HEK293 (cell line): ENCODE measurements around the gene SMURF1.

ENCODE experiments used
- CTCF ChIP-seq: fragments of 450-650 bp; formaldehyde crosslinking; IDR thresholded peaks from 2 replicates; pipeline ENCODE4 v1.5.1; 2016; ENCODE audit warnings: missing biosample characterization, missing genetic modification characterization
- GFI1B ChIP-seq: fragments of 450-650 bp; formaldehyde crosslinking; IDR thresholded peaks from 2 replicates; pipeline ENCODE4 v1.5.1; 2016; ENCODE audit warnings: missing biosample characterization, missing genetic modification characterization
- KLF17 ChIP-seq: fragments of 450-650 bp; formaldehyde crosslinking; IDR thresholded peaks from 2 replicates; pipeline ENCODE4 v1.5.1; 2016; ENCODE audit warnings: missing biosample characterization, missing genetic modification characterization
- PBX3 ChIP-seq: sonication (generic); formaldehyde crosslinking; IDR thresholded peaks from 2 replicates; pipeline ENCODE4 v1.8.1; 2022; ENCODE audit warnings: mild to moderate bottlenecking, moderate library complexity, missing genetic modification reagents
- REST ChIP-seq: fragments of 450-650 bp; formaldehyde crosslinking; IDR thresholded peaks from 2 replicates; pipeline ENCODE4 v1.5.1; 2016; ENCODE audit warnings: missing biosample characterization, missing genetic modification characterization
- TSHZ1 ChIP-seq: fragments of 450-650 bp; formaldehyde crosslinking; IDR thresholded peaks from 2 replicates; pipeline ENCODE4 v1.5.1; 2016; ENCODE audit warnings: missing biosample characterization, missing genetic modification characterization, borderline replicate concordance
- ZBTB10 ChIP-seq: fragments of 450-650 bp; formaldehyde crosslinking; IDR thresholded peaks from 2 replicates; pipeline ENCODE4 v1.5.1; 2016; ENCODE audit warnings: missing biosample characterization, missing genetic modification characterization
- ZNF114 ChIP-seq: fragments of 450-650 bp; formaldehyde crosslinking; IDR thresholded peaks from 2 replicates; pipeline ENCODE4 v1.5.0; 2017; ENCODE audit warnings: missing biosample characterization, missing genetic modification characterization
- ZNF155 ChIP-seq: fragments of 450-650 bp; formaldehyde crosslinking; IDR thresholded peaks from 2 replicates; pipeline ENCODE4 v1.5.1; 2016; ENCODE audit warnings: missing biosample characterization, missing genetic modification characterization
- ZNF23 ChIP-seq: fragments of 450-650 bp; formaldehyde crosslinking; IDR thresholded peaks from 2 replicates; pipeline ENCODE4 v1.5.1; 2016; ENCODE audit warnings: missing biosample characterization, missing genetic modification characterization, borderline replicate concordance
- ZNF514 ChIP-seq: fragments of 450-650 bp; formaldehyde crosslinking; IDR thresholded peaks from 2 replicates; pipeline ENCODE4 v1.5.1; 2016; ENCODE audit warnings: missing biosample characterization, missing genetic modification characterization
- ZNF530 ChIP-seq: fragments of 450-650 bp; formaldehyde crosslinking; IDR thresholded peaks from 2 replicates; pipeline ENCODE4 v1.5.1; 2016; ENCODE audit warnings: low read depth, missing biosample characterization, missing genetic modification characterization
- ZNF544 ChIP-seq: fragments of 450-650 bp; formaldehyde crosslinking; IDR thresholded peaks from 2 replicates; pipeline ENCODE4 v1.5.0; 2017; ENCODE audit warnings: missing biosample characterization, missing genetic modification characterization
- ZSCAN16 ChIP-seq: fragments of 450-650 bp; formaldehyde crosslinking; IDR thresholded peaks from 2 replicates; pipeline ENCODE4 v1.5.1; 2016; ENCODE audit warnings: missing biosample characterization, missing genetic modification characterization

GRCh38 chr7:99089914-99090629, 53.8 kb downstream of the SMURF1 start:
- TF ChIP-seq TSHZ1 (tag by site-specific recombination) (no peak), ZBTB10 (tag by site-specific recombination) (no peak), CTCF (tag by site-specific recombination) (no peak), ZNF530 (no peak), PBX3 (no peak), ZSCAN16 (tag by site-specific recombination) (no peak), KLF17 (tag by site-specific recombination) (no peak), ZNF544 (no peak), REST (tag by site-specific recombination) (no peak), ZNF114 (no peak), ZNF155 (tag by site-specific recombination) (no peak), ZNF23 (tag by site-specific recombination) (no peak), ZNF514 (tag by site-specific recombination) (no peak), GFI1B (tag by site-specific recombination) (no peak)
